Adrenal gland (tissue), 5 donors: Measurements from ENCODE around the gene SIDT2.

Source experiments
- CTCF ChIP-seq, 6 experiments: fragments of 450-650 bp in 4 of 6; fragments of 200-600 bp in 2 of 6; sonication (generic) in 1 of 6; IDR thresholded peaks; 1 replicate in 5 of 6; 2 replicates in 1 of 6; pipeline versions ENCODE4 v1.5.1 to v1.8.0; 2016 to 2021; ENCODE audit warnings: antibody characterized with exemption in 6 of 6, mild to moderate bottlenecking in 2 of 6, moderate library complexity in 1 of 6
- POLR2A ChIP-seq, 2 donors: fragments of 450-650 bp; IDR thresholded peaks; one replicate each; pipeline ENCODE4 v1.6.1; 2017; ENCODE audit warnings: antibody characterized with exemption in 2 of 2, mild to moderate bottlenecking in 2 of 2, moderate library complexity in 1 of 2
- donor health status: DM: no; HTN: no; CAD: no.

DNA sequence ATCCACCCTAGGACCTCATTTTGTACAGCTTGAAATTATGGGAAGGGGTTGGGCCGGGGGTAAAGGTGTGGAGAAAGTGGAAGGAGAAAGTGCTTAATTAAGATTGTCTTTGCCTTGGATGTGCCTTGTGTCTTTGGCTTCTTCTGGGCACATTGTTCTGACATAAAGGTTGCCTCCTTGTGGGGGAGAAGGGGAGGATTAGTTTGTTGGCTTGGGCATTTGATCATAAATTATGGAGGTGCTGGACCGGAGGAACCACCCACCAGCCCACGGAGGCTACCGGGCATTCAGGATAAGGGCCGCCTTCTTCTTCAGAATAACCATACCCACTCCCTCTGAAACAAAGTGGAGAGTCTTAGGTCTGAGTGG is 33.2 kb upstream of the SIDT2 start:
- TF ChIP-seq POLR2A (IDR thresholded peaks at IDR 0.05) (no peak), CTCF (IDR thresholded peaks at IDR 0.05) (peak in 3 of 6 experiments; percentile 13 to 17 (median 16))
